Amniotic epithelial cell (primary cell): Measurements from ENCODE around the gene SHANK2.

Experiments used
- DNase-seq: peaks from one replicate; pipeline ENCODE4 v3.0.0-alpha.2; 2010; ENCODE audit warnings: low read depth

The SHANK2 gene

DNA sequence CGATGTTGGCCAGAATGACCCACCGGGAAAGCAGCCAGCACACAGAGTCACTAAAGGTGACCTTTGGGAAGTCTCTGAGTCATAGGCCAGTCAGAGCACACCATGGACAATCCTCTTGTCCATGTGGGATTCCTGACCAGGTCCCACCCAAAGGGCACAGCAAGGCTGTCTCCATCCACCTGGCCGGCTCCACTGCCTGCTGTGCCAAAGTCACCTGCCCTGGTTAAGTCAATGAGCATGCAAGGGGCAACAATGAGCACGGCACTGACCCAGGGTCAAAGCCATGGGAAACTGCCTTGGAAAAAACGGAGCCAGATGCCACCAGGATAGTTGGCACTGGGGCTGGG, 49.8 kb downstream of the SHANK2 start:
- no peak for DNase-seq
